Astrocyte of the hippocampus (primary cell): ENCODE results near the gene MGAT4A.
A peak's percentile ranks its signal among the peaks of the same experiment; 100 is the strongest.
"Not testable (repeated sequence)": the region's sequence is repeated elsewhere in the genome, so short reads cannot be mapped to it uniquely, and the experiment has no call there.

Experiments used
- DNase-seq: peaks from one replicate; pipeline ENCODE4 v3.0.0; 2011; ENCODE audit warnings: low read depth, low spot score

Gene MGAT4A

DNA sequence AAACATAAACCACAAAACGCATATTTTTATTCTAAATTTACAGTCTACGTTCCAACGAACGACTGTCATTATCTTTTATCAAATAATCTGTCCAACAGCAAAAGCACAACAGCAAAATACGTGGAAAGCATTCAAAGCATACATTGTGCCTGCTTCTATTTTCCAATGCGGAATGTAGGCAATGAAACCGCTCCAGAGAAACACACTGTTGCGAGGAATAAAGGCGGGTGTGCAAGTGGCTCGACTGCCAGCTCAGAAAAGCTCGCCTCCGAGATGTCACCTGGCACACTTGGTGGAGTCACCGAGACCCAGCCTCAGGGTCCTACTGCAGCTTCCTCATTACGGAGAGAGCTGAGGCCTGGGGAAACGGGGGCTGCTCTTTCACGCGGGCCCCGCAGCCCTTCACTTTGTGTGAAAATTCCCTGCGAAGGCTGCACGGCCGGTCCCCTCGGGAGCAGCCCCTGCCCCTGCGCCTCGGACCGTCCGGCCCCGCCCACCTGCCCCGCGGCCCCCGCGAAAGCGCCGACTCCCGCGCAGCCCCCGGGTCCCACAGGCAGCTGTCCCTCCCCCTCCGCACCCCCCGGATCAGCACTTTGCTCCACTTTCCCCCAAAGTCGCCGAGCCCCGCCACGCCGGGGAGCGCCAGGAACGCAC is 752 bp downstream of the MGAT4A start:
- peak; percentile 28 for DNase-seq

DNA sequence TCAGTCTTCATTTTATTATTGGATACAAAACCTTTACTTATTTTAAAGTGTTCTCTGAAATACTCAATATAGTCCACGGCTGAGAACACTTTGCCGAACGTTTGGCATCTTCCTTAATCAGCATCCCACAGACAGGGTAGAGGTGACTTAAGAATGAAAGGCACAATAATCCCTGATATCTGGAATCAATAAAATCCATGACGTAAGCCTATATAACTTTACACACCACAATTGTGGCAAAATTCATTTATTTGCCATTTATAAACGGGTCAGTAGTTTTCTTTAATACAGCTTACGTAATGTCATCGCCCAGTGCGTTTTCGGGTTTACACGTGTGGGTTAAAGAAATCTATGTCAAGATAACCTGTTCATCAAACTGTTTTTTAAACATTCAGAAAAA is 1.3 kb downstream of the MGAT4A start:
- DNase-seq: no peak

DNA sequence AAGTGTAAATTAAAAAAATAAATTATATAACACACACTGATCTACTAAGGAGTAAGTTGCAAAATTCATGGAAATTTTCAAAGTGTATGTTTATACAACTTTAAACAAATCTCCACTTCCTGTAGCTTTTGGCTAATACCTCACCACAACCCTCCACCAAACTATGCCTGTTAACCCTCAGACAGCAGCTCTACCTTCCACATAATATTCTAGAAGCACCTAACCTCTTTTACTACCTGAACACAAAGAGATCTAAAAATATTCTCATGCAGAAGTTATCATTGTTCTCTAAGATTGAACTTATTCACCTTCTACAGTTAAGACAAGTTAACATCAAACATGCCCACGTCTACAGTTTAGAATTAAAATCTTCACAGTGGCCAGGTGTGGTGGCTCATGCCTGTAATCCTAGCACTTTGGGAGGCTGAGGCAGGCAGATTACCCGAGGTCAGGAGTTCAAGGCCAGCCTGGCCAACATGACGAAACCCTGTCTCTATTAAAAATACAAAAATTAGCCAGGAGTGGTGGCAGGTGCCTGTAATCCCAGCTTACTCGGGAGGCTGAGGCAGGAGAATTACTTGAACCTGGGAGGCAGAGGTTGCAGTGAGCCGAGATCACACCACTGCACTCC is 2.7 kb downstream of the MGAT4A start:
- not testable (repeated sequence) for DNase-seq

DNA sequence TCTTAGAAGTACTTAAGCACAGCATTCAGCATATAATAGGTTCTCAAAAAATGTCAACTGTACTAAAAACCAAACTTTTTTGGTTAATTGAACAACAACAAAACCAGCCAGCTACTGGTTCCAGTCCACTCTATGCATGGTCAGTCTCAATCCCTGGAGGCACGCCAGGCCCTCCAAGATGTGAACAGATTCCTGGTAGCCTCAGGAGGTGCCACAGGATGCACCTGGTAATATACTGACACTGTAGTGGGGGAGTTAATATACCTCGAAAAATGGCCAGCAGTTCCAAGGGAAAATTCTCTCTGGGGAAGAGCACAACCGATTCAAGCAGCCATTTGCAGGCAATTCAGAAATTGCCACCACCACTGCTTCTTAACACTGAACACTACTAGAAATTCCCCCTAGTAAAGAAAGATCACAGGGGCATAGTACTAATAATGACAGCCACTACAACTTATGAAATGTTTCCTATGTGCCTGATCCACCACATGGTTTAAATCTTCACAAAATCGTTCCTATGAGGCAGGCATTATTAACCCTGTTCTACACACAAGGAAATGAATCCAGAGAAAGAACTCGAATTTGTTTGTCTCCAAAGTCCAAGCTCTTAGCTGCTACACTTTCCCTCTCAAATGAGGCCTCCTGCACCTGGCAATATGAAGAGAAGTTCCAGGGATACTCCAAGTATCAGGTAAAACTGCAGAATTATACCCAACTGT is 3.4 kb downstream of the MGAT4A start:
- no peak for DNase-seq

DNA sequence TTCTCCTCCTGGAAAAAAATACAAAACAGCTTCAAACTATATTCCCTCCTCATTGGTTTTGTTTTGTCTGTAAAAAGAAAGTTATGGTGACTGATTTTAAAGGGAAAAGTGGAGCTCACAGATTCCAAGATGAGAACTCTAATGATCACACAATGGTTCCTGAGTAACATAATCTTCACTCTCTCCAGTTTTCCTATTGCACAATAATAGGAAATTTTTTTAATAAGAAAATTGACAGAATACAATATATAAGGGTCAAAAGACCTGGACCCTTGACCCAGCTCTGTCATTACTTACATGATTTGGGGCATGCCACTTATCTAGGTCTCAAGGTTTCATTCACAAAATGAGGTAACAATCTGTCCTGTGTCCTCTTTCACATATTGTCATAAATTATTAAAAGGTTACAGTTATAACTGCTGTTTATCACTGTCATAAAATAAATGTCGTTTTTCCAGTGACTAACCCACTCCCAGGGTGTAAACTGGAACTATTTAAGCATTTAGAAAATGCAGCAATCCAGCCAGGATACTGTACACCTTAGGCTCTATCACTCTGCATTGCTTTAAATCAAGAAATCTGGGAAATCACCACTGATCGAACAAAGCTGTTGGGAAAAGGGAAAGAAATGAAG is 4.1 kb downstream of the MGAT4A start:
- no peak for DNase-seq

DNA sequence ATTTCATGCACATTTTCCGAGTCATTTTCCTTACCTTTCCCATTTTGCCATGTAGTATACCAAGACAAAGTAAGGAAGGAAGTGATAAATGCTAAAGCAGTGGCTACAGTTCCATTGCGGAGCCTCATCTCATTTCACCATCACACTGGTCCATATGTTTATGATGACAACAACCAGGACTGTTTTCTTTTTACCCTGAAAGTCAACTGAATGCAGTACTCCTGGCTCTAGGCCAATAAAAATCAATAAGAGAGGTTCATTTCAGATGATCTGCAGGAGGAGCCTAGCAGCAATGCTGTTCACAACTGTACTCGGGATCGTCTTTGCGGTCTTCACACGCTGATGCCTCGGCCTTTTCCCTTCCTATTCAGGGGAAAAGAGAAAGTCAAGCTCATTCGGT is 4.7 kb downstream of the MGAT4A start:
- DNase-seq: no peak

DNA sequence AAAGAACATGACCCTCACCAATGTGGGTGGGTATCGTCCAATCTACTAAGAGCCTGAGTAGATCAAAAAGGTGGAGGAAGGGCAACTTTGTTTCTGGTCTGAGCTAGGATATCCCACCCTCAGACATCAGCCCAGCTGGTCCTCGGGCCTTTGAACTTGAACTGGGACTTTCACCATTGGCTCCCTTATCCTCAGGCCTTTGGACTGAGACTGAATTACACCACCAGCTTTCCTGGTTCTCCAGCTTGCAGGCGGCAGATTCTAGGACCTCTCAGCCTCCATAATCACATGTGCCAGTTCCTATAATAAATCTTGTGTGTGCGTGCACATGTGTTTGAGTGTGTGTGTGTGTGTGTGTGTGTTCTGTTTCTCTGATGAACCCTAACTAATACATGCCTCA is 10.6 kb downstream of the MGAT4A start:
- no peak for DNase-seq

DNA sequence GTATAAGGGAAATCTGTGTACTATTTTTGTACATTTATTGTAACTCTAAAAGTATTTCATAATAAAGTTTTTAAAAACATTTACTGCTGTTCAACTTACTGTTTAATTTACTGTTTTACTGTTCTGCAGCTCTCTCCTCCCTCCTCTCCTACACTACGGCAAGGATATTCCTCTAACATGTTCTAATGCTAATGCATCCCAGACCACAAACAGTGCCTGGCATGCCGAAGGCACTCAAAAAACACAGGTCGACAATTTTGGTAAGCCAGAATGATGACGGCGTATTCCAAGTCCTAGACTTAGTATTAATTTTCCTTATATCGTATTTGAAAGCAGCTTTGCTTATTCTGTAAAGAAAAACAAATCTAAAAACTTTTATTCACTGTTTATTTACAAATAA is 13.3 kb downstream of the MGAT4A start:
- no peak for DNase-seq

DNA sequence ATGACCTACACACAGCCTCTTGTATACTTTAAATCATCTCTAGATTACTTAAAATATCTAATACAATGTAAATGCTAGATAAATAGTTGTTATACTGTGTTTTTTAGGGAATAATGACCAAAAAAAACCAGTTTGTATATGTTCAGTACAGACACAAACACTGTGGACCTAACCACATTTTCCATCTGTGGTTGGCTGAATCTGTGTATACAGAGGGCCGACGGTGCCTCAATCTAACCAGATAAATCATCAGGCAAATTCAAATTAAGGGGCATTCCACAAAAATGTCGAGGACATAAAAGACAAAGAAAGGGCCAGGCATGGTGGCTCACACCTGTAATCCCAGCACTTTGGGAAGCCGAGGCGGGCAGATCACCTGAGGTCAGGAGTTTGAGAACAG is 14.1 kb downstream of the MGAT4A start:
- no peak for DNase-seq

DNA sequence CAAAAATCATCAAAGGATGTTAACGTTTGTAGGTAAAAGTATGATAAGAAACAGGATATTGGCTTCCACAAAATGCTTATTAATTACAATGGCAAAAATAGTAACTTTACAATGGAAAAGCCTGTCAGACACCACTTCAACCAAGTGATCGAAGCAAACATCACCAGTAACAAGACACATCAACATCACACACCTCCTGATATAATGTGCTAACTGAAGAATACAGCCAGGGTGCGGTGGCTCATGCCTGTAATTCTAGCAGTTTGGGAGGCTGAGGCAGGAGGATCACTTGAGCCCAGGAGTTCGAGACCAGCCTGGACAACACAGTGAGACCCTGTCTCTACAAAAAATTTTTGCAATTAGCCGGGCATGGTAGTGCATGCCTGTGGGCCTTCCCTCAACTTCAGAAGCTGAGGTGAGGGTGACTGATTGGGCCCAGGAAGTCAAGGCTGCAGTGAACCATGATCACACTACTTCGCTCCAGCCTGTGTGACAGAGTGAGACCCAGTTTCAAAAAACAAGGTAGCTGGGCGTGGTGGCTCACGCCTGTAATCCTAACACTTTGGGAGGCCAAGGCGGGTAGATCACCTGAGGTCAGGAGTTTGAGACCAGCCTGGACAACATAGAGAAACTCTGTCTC is 15.0 kb downstream of the MGAT4A start:
- DNase-seq: no peak

DNA sequence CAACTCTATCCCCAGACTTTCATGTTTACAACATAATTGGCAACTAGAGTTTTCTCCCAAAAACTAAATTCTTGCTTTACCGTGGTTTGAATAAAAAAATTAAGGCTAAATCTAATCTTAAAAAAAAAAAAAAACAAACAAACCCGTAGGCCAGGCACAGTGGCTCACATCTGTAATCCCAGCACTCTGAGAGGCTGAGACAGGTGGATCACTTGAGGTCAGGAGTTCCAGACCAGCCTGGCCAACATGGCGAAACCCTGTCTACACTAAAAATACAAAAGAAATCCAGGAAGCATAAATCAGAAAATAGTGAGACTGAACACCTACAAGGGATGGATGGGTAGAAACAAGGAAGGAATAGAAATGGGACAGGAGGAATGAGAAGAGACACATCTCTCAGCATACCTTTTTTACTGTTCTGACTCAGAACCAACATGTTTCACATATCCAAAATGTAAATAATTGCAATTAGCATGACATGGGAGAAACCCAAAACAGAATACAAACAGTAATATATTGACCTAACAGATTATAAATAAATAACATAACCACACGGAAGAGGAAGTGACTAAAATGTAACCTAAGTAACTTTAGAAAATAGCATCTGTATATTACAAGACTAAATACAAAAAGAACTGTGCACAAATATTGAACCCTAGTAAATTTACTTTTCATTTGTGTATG is 17.5 kb downstream of the MGAT4A start:
- DNase-seq: no peak

DNA sequence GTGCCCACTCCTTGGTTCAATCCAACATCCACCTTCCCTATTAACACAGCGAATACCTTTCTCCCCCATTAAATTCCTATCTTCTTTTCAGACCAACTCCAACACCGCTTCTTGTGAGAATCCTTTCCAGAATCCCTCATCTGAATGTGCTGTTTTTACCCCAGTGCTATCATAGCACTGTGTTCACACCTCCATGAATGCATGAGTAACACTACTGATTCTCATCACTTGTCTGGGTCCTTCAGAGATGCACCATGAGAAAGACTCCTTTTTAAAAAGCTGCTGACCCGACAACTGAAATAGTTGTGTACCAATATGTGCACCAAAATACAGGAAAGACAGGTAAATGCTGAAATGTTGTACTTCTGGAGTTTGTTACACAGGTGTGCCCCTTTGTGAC is 18.8 kb downstream of the MGAT4A start:
- DNase-seq: no peak

DNA sequence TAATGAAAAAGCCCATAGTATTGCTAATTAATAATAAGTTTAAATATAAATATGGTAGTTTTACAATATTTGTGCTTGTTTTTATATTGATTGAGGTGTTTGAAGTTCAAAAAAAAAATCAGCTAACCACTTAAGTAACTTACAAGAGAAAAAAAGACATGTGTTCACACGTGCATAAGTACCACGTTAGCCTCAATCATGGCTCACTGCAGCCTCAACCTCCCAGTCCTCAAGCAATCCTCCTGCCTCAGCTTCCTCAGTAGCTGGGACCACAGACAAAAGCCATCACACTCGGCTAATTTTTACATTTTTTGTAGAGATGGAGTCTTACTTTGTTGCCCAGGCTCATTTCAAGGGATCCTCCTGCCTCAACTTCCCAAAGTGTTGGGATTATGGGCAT is 19.4 kb downstream of the MGAT4A start:
- DNase-seq: no peak

DNA sequence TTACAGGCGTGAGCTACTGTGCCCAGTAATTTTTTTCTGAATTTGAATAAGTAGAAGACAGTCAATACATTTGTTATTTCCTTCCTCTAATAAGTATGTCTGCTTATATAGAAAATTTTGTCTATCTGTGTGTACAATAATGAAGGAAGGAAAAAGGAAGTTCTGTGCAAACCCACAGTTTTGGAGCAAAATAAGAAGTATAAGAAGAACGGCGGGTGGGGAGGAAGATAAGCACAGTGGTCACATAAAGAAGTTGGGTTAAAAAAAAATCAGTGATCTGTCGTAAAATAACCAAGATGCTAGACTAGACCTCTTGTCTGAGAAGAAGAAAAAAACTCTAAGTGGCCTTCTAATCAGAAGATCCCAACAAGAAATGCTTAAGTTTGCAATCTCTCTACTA is 20.2 kb downstream of the MGAT4A start:
- no peak for DNase-seq

DNA sequence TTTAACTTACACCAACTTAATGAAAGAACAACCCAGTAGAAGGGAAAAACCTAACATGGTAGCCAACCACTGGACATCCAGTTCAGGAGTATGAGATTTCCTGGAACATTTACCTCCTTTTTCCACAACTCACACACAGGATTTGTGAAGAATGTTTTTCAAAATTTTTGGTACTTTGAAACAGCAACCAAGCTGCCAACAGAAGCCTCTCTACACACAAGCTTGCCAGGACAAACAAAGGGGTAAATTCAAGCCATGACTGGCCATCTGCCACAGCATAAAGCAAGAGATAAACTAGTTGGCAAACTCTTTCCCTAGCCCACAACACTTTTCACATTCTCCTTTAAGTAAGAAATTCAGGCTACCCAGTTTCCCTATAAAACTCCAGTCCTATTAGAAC is 21.4 kb downstream of the MGAT4A start:
- DNase-seq: peak; percentile 84

DNA sequence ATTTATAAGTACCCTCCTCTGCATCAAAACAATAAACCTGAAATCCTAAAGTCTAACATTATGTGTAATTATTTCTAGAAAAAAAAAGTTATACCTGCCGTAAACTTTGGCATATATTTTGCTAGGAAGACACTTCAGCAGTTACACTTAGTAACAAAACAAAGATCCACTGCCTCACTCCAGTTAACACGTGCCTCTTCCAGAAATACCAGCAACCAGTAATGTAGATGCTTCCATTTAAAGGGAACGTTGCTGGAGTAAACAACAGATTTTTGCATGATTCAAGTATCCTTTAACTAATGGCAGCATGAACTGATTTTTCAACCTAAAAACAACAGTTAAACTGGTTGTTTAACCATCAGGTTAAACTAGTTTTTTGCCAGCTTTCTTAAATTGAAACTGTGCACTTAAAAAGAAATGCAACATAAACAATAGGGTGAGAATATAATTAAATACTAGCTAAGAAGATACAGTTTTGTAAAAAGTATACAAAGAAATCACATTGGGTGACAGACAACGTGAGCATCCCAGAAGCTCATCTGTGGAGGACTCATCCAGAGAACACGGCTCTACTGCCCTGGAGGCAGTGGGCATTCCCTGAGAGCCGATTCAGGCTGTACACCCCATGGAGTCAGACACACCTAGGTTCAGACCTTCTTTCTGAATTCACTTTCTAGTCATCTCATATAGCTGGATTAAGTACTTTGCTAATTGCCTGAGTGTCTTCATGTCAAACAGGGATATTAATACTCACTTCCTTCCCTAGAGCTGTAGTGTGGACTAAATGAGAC is 22.3 kb downstream of the MGAT4A start:
- DNase-seq: no peak

DNA sequence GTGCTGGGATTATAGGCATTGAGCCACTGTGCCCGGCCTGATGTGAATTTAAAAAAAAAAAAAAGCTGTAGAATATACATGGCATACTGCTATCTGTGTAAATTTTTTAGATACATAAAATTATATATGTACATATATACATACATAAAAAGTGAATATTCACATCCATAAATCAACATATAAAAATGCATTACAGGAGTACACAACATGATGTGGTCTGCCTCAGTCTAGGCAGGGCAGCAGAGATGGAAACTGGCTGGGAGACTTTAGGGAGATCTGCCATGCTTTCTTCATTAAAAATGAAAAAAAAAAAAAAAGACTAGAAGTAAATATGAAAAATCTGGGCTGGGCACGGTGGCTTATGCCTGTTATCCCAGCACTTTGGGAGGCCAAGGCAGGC is 24.3 kb downstream of the MGAT4A start:
- no peak for DNase-seq

DNA sequence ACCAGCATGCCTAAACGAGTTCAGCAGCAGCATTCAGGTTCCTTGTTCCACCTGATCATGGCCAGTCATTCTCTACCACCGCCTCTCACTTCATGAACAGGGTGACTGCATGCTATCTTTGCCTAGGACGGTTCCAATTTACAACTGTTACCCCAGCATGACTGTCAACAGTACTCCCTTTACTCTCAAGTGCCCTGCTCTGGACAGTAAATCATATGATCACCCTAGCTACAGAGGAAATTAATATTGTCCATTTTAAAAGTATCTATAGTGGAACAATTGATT is 25.7 kb downstream of the MGAT4A start:
- no peak for DNase-seq

DNA sequence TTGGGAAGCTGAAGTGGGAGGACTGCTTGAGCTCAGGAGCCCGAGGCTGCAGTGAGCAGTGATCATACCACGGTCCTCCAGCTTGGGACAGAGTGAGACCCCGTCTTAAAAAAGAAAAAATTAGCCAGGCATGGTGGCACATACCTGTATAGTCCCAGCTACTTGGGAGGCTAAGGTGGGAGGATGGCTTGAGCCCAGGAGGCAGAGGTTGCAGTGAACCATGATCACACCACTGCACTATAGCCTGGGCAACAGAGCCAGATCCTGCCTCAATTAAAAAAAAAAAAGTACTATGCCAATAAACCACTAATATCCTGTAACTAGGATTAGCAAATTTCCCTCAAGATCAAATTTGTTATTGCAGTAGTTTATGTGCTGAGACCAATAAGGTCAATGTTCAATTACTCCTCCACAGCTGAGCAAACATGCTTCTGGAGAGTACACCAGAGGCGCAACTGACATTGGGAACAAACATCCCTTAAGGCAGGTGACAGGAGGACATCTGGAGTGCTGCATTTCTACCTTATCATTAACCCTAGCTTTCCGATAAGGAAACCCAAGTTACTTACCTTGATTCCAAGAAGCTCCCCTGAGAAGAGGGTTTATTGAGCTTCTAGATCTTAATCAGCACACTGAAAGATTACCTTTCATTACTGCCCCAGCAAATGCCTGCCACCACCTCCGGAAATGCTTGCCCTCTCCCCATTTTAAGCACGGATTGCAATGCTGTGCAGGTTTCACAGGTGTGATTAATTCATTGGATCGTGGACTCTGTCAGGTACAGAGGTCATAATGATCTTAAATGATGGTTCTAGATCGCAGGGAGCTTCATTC is 26.2 kb downstream of the MGAT4A start:
- no peak for DNase-seq

DNA sequence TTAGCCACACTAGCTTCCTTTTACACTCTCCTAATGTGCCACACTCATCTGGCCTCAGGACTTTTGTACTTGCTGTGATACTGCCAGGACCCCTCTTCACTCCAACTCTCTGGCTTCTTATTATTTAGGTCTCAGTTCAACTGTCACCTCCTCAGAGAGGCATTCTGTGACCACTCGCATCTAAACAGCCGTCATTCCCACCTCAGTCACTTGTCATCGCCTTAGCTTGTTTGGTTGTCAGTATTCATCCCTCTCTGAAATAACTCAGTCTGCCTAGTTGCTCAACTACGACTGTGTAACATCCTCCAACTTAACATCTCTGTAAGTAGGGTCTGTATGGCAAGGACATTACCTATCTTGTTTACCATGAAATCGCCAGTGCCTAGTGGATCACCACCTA is 27.2 kb downstream of the MGAT4A start:
- no peak for DNase-seq
